H9 (cell line): Measurements from ENCODE around the gene USP36. TPM values are rescaled to one million over a fixed set of nuclear protein-coding genes. Genes with fewer than 3 reads are reported as not detected.

Source experiments
- DNase-seq: peaks from one replicate; pipeline ENCODE4 v3.0.0-alpha.2; 2017
- H2AFZ ChIP-seq: one replicate; pipeline ENCODE4 v1.6.1; 2013; ENCODE audit warnings: mild to moderate bottlenecking, low read length, control low read depth, moderate library complexity
- H2AK5ac ChIP-seq: 2 replicates; pipeline ENCODE4 v1.6.1; 2013; ENCODE audit warnings: low read length, control low read depth, mixed read lengths; ENCODE audit not compliant: insufficient read length
- H2BK120ac ChIP-seq: one replicate; pipeline ENCODE4 v1.6.1; 2013; ENCODE audit warnings: low read depth, mild to moderate bottlenecking, low read length, control low read depth, inconsistent platforms; ENCODE audit not compliant: poor library complexity, severe bottlenecking
- H2BK12ac ChIP-seq: 2 replicates; pipeline ENCODE4 v1.6.1; 2013; ENCODE audit warnings: low read length, control low read depth, mixed read lengths, low read depth; ENCODE audit not compliant: insufficient read length
- H2BK15ac ChIP-seq: 2 replicates; pipeline ENCODE4 v1.6.1; 2013; ENCODE audit warnings: low read depth, low read length, control low read depth
- H2BK20ac ChIP-seq: one replicate; pipeline ENCODE4 v1.6.1; 2013; ENCODE audit warnings: low read depth, mild to moderate bottlenecking, low read length, control low read depth, inconsistent platforms; ENCODE audit not compliant: poor library complexity, severe bottlenecking
- H2BK5ac ChIP-seq: 2 replicates; pipeline ENCODE4 v1.6.1; 2013; ENCODE audit warnings: low read length, control low read depth, mixed read lengths; ENCODE audit not compliant: insufficient read length
- H3K14ac ChIP-seq: 2 replicates; pipeline ENCODE4 v1.6.1; 2013; ENCODE audit warnings: low read length, control low read depth; ENCODE audit not compliant: insufficient read depth
- H3K18ac ChIP-seq: 2 replicates; pipeline ENCODE4 v1.6.1; 2013; ENCODE audit warnings: low read depth, mild to moderate bottlenecking, mixed read lengths, low read length, control low read depth; ENCODE audit not compliant: insufficient read length
- H3K23ac ChIP-seq: 2 replicates; pipeline ENCODE4 v1.6.1; 2013; ENCODE audit warnings: low read length, control low read depth, mixed read lengths, low read depth; ENCODE audit not compliant: insufficient read length
- H3K23me2 ChIP-seq: 2 replicates; pipeline ENCODE4 v1.6.1; 2013; ENCODE audit warnings: low read depth, mild to moderate bottlenecking, mixed read lengths, low read length, control low read depth; ENCODE audit not compliant: insufficient read length, poor library complexity, severe bottlenecking
- H3K27ac ChIP-seq: 2 replicates; pipeline ENCODE4 v1.5.1; 2013; ENCODE audit warnings: low read length, control low read depth, mixed read lengths, low read depth; ENCODE audit not compliant: insufficient read length
- H3K27me3 ChIP-seq: 2 replicates; pipeline ENCODE4 v1.6.1; 2013; ENCODE audit warnings: low read length, control low read depth, inconsistent platforms; ENCODE audit not compliant: insufficient read depth
- H3K4ac ChIP-seq: 2 replicates; pipeline ENCODE4 v1.6.1; 2013; ENCODE audit warnings: low read depth, mild to moderate bottlenecking, control low read depth, inconsistent platforms, low read length, moderate library complexity
- H3K4me1 ChIP-seq: 2 replicates; pipeline ENCODE4 v1.6.1; 2013; ENCODE audit warnings: low read length, control low read depth, inconsistent platforms; ENCODE audit not compliant: insufficient read depth
- H3K4me2 ChIP-seq: 2 replicates; pipeline ENCODE4 v1.6.1; 2013; ENCODE audit warnings: low read length, control low read depth, mixed read lengths; ENCODE audit not compliant: insufficient read length, insufficient read depth
- H3K56ac ChIP-seq: 2 replicates; pipeline ENCODE4 v1.6.1; 2013; ENCODE audit warnings: low read depth, mild to moderate bottlenecking, mixed read lengths, low read length, control low read depth; ENCODE audit not compliant: insufficient read length
- H3K79me1 ChIP-seq: 2 replicates; pipeline ENCODE4 v1.6.1; 2013; ENCODE audit warnings: low read depth, mild to moderate bottlenecking, moderate library complexity, low read length, control low read depth, inconsistent platforms; ENCODE audit not compliant: insufficient read depth, poor library complexity, severe bottlenecking
- H3K79me2 ChIP-seq: 2 replicates; pipeline ENCODE4 v1.6.1; 2013; ENCODE audit warnings: low read length, control low read depth, inconsistent platforms; ENCODE audit not compliant: insufficient read depth
- H3K9ac ChIP-seq: 2 replicates; pipeline ENCODE4 v1.6.1; 2013; ENCODE audit warnings: low read length, control low read depth, mixed read lengths; ENCODE audit not compliant: insufficient read length; ENCODE audit errors: extremely low read depth
- H3K9me3 ChIP-seq: one replicate; pipeline ENCODE4 v1.6.1; 2013; ENCODE audit warnings: low read depth, low read length, inconsistent platforms; ENCODE audit not compliant: control insufficient read depth
- H3T11ph ChIP-seq: one replicate; pipeline ENCODE4 v1.6.1; 2013; ENCODE audit warnings: mild to moderate bottlenecking, low read length, control low read depth, inconsistent platforms
- H4K20me1 ChIP-seq: one replicate; pipeline ENCODE4 v1.6.1; 2013; ENCODE audit not compliant: control insufficient read depth, insufficient read length, insufficient read depth
- H4K5ac ChIP-seq: 2 replicates; pipeline ENCODE4 v1.6.1; 2013; ENCODE audit warnings: low read depth, mild to moderate bottlenecking, mixed read lengths, low read length, control low read depth; ENCODE audit not compliant: insufficient read length
- H4K8ac ChIP-seq: replicated peaks from 2 replicates; pipeline ENCODE4 v1.6.1; 2013; ENCODE audit warnings: low read length, control low read depth, mixed read lengths, low read depth; ENCODE audit not compliant: insufficient read length
- H4K91ac ChIP-seq: 2 replicates; pipeline ENCODE4 v1.6.1; 2013; ENCODE audit warnings: low read depth, mild to moderate bottlenecking, moderate library complexity, mixed read lengths, low read length, control low read depth; ENCODE audit not compliant: insufficient read length
- H3K27ac Mint-ChIP-seq, 3 experiments: 2 replicates in 2 of 3; 3 replicates in 1 of 3; pipeline ENCODE4 v1.8.0; 2020 to 2021; ENCODE audit warnings: mixed read lengths in 3 of 3, mild to moderate bottlenecking in 1 of 3, moderate library complexity in 1 of 3
- H3K27me3 Mint-ChIP-seq: 2 replicates; pipeline ENCODE4 v1.8.0; 2021; ENCODE audit warnings: low read depth, mild to moderate bottlenecking, moderate library complexity, mixed read lengths
- H3K36me3 Mint-ChIP-seq, 3 experiments: 2 replicates in 2 of 3; 3 replicates in 1 of 3; pipeline ENCODE4 v1.8.0; 2020 to 2021; ENCODE audit warnings: low read depth in 3 of 3, mixed read lengths in 3 of 3; ENCODE audit not compliant: insufficient read depth in 1 of 3
- H3K4me1 Mint-ChIP-seq, 2 experiments: 2 replicates each; pipeline ENCODE4 v1.8.0; 2020; ENCODE audit warnings: mixed read lengths in 2 of 2
- H3K4me3 Mint-ChIP-seq, 2 experiments: 2 replicates in 1 of 2; 3 replicates in 1 of 2; pipeline ENCODE4 v1.8.0; 2020 to 2021; ENCODE audit warnings: mild to moderate bottlenecking in 2 of 2, mixed read lengths in 2 of 2, moderate library complexity in 1 of 2
- H3K9me3 Mint-ChIP-seq, 2 experiments: 2 replicates in 1 of 2; 3 replicates in 1 of 2; pipeline ENCODE4 v1.8.0; 2020; ENCODE audit warnings: mild to moderate bottlenecking in 2 of 2, mixed read lengths in 2 of 2, moderate library complexity in 1 of 2
- CTCF ChIP-seq: fragments of 200-600 bp; sonication (generic); conservative IDR thresholded peaks from 3 replicates; pipeline ENCODE4 v1.8.0; 2021; ENCODE audit warnings: antibody characterized with exemption, mild to moderate bottlenecking
- whole genome bisulfite sequencing: extraction: QIAGEN DNeasy Blood & Tissue Kit; methylation state at CpG from one replicate; pipeline ENCODE4 v1.1.7; 2013; ENCODE audit warnings: missing lambda C conversion rate, low lambda C conversion rate, mixed read lengths; ENCODE audit not compliant: insufficient read length; ENCODE audit errors: extremely low coverage; 5-methylcytosine and 5-hydroxymethylcytosine counted together
- total RNA-seq: library from RNA; stranded (reverse); gene quantifications from 2 replicates; pipeline ENCODE4 v1.2.1, GENCODE V29; 2021

USP36 gene
- total RNA-seq, 1 experiment from 2014 or later: 106 TPM

- Histone ChIP-seq H3K27ac (no peak overlapping the region), H3K4me2 (no peak overlapping the region), H4K5ac (no peak overlapping the region), H3K27me3 (no peaks in the 10 kb centered on the region), H3K23me2 (no peaks in the 10 kb centered on the region), H2BK12ac (no peak overlapping the region), H3K4me1 (no peaks in the 10 kb centered on the region), H2AK5ac (no peak overlapping the region), H2BK15ac (no peak overlapping the region), H4K91ac (no peak overlapping the region), H3K79me2 (no peaks in the 10 kb centered on the region), H3K14ac (no peak overlapping the region), H3T11ph (no peak overlapping the region), H3K18ac (no peak overlapping the region), H3K56ac (no peak overlapping the region), H4K20me1 (no peaks in the 10 kb centered on the region), H2BK5ac (no peak overlapping the region), H3K4ac (no peak overlapping the region), H2BK20ac (no peak overlapping the region), H3K9me3 (no peaks in the 10 kb centered on the region), H4K8ac (no peak overlapping the region), H3K23ac (no peak overlapping the region), H2BK120ac (no peak overlapping the region), H3K79me1 (no peaks in the 10 kb centered on the region), H3K9ac (no peak overlapping the region), H2AFZ (no peak overlapping the region)
- H3K27ac Mint-ChIP-seq: peak overlapping the region in 2 of 3 experiments; percentile 79 to 95; a peak in 4 of 7 replicates
- H3K9me3 Mint-ChIP-seq: no peaks in the 10 kb centered on the region
- peak; percentile 49 for TF ChIP-seq CTCF
- no peak overlapping the region for H3K4me3 Mint-ChIP-seq
- WGBS: no CpG with 5 or more reads among the region's 33 CpGs
- no peaks in the 10 kb centered on the region for H3K27me3 Mint-ChIP-seq
- no peak for DNase-seq
- H3K4me1 Mint-ChIP-seq: no peaks in the 10 kb centered on the region
- peaks cover 56 to 91% (median 86%) of the 10 kb centered on the region in 3 experiments for H3K36me3 Mint-ChIP-seq
Observed at GRCh38 chr17:78798695-78799559, 41.7 kb downstream of the USP36 start.
